Small intestine (tissue), 7 donors: ENCODE measurements around the gene AKT1S1. TPM values are rescaled to one million over a fixed set of nuclear protein-coding genes. Genes with fewer than 3 reads are reported as not detected.

ENCODE experiments used
- DNase-seq, 2 donors: peaks; one replicate each; pipeline versions ENCODE4 v3.0.0 to v3.0.0-alpha.2; 2013
- FAIRE-seq: peaks from 2 replicates; lab custom pipeline; 2012; peaks lifted over from hg19 to GRCh38; lab: Jason Lieb, UNC
- H3K27ac ChIP-seq, 3 donors: one replicate each; pipeline ENCODE4 v1.5.1; 2013; ENCODE audit warnings: low read length in 2 of 3, mild to moderate bottlenecking in 2 of 3, control low read depth in 1 of 3, inconsistent platforms in 1 of 3, low read depth in 1 of 3, moderate library complexity in 1 of 3
- H3K27me3 ChIP-seq, 3 donors: one replicate each; pipeline ENCODE4 v1.6.1; 2013; ENCODE audit warnings: low read length in 3 of 3, inconsistent platforms in 1 of 3; ENCODE audit not compliant: control insufficient read depth in 3 of 3, insufficient read depth in 3 of 3
- H3K36me3 ChIP-seq, 3 donors: one replicate each; pipeline ENCODE4 v1.6.1; 2013; ENCODE audit warnings: low read length in 3 of 3, inconsistent platforms in 1 of 3, low read depth in 1 of 3, mild to moderate bottlenecking in 1 of 3, moderate library complexity in 1 of 3; ENCODE audit not compliant: control insufficient read depth in 3 of 3, insufficient read depth in 2 of 3
- H3K4me1 ChIP-seq, 3 donors: one replicate each; pipeline ENCODE4 v1.6.1; 2013; ENCODE audit warnings: low read length in 2 of 3, inconsistent platforms in 1 of 3, low read depth in 1 of 3, mild to moderate bottlenecking in 1 of 3, moderate library complexity in 1 of 3; ENCODE audit not compliant: control insufficient read depth in 3 of 3, insufficient read depth in 2 of 3
- H3K4me3 ChIP-seq, 3 donors: one replicate each; pipeline ENCODE4 v1.5.1; 2013; ENCODE audit warnings: low read length in 3 of 3, control low read depth in 1 of 3, inconsistent platforms in 1 of 3, low read depth in 1 of 3, mild to moderate bottlenecking in 1 of 3, moderate library complexity in 1 of 3
- H3K9me3 ChIP-seq, 2 donors: one replicate each; pipeline ENCODE4 v1.6.1; 2013; ENCODE audit warnings: low read depth in 1 of 2, low read length in 1 of 2; ENCODE audit not compliant: control insufficient read depth in 2 of 2, insufficient read depth in 1 of 2
- WGBS, 3 donors: extraction: QIAGEN DNeasy Blood & Tissue Kit; methylation state at CpG; one replicate each; pipeline ENCODE4 v1.1.7; 2013; 5-methylcytosine and 5-hydroxymethylcytosine counted together
- polyA plus RNA-seq, 4 donors: library from polyadenylated mRNA; stranded (reverse) in 3 of 4; unstranded in 1 of 4; fragments of 200-250 nt in 3 of 4; fragments of 120-200 nt in 1 of 4; gene quantifications; one replicate each; pipeline versions ENCODE4 v1.2.1 to v1.2.3, GENCODE V29; 2013
- donor health status: healthy with polysubstance abuse.
- donor health status: control.
- donor health status: control.
- donor health status: Bipolar disorder and iron deficiency.
- donor health status: healthy.

The AKT1S1 gene
- polyA plus RNA-seq, 4 donors, result 30.6 to 54.9 (median 37.5) TPM

GRCh38 chr19:49895566-49896297 is 18.6 kb upstream of the AKT1S1 start:
- Histone ChIP-seq H3K4me1 (peaks cover 0 to 4% (median 0%) of the 10 kb centered on the region in 3 donors), H3K27ac (no peak overlapping the region), H3K36me3 (no peaks in the 10 kb centered on the region), H3K27me3 (peaks cover 0 to 16% (median 0%) of the 10 kb centered on the region in 3 donors), H3K4me3 (no peak overlapping the region), H3K9me3 (no peaks in the 10 kb centered on the region)
- 61 to 68% (median 65%) methylated on average over 16 to 17 of the region's 17 CpGs for WGBS, 3 donors
- DNase-seq (no peak), FAIRE-seq (no peak)

GRCh38 chr19:49894879-49895565 is 17.9 kb upstream of the AKT1S1 start:
- Histone ChIP-seq H3K36me3 (no peaks in the 10 kb centered on the region), H3K9me3 (no peaks in the 10 kb centered on the region), H3K27me3 (peaks cover 0 to 18% (median 0%) of the 10 kb centered on the region in 3 donors), H3K4me3 (no peak overlapping the region), H3K4me1 (peaks cover 0 to 7% (median 0%) of the 10 kb centered on the region in 3 donors), H3K27ac (peak overlapping the region in 1 of 3 donors; percentile 14)
- no peak for FAIRE-seq
- 64 to 76% (median 73%) methylated on average over 13 to 17 of the region's 17 CpGs for WGBS, 3 donors
- DNase-seq, result no peak

- H3K27me3 ChIP-seq, result peaks cover 0 to 18% (median 0%) of the 10 kb centered on the region in 3 donors
- no peak overlapping the region for H3K4me3 ChIP-seq
- FAIRE-seq, result no peak
Measured at GRCh38 chr19:49894011-49894664, 17.0 kb upstream of the AKT1S1 start.

GRCh38 chr19:49892716-49893115 is 15.6 kb upstream of the AKT1S1 start:
- H3K4me1 ChIP-seq, result peaks cover under 1 to 13% (median 2%) of the 10 kb centered on the region in 3 donors
- no peak overlapping the region for H3K4me3 ChIP-seq
- 86 to 90% (median 89%) methylated on average over 1 of the region's 1 CpG for WGBS, 3 donors
- no peak overlapping the region for H3K27ac ChIP-seq
- FAIRE-seq (no peak), DNase-seq (no peak)
- peaks cover 0 to 6% of the 10 kb centered on the region in 2 donors for H3K9me3 ChIP-seq
- H3K36me3 ChIP-seq, result peaks cover 0 to 10% (median 0%) of the 10 kb centered on the region in 3 donors
- H3K27me3 ChIP-seq, result peaks cover 0 to 18% (median 0%) of the 10 kb centered on the region in 3 donors

More at GRCh38 chr19:49894011-49894664, 17.0 kb upstream of the AKT1S1 start:
- 88 to 91% (median 89%) methylated on average over 18 of the region's 18 CpGs for WGBS, 3 donors
- peaks cover 0 to 10% (median 2%) of the 10 kb centered on the region in 3 donors for H3K4me1 ChIP-seq
- H3K36me3 ChIP-seq, result peaks cover 0 to 4% (median 0%) of the 10 kb centered on the region in 3 donors
- H3K9me3 ChIP-seq, result peaks cover 0 to 6% of the 10 kb centered on the region in 2 donors
- DNase-seq, result no peak
- H3K27ac ChIP-seq, result no peak overlapping the region

- DNase-seq (no peak), FAIRE-seq (no peak)
- 78 to 90% (median 88%) methylated on average over 17 of the region's 17 CpGs for WGBS, 3 donors
- Histone ChIP-seq H3K9me3 (peaks cover 0 to 6% of the 10 kb centered on the region in 2 donors), H3K4me3 (no peak overlapping the region), H3K36me3 (peaks cover 0 to 19% (median 0%) of the 10 kb centered on the region in 3 donors), H3K4me1 (peaks cover 2 to 12% (median 5%) of the 10 kb centered on the region in 3 donors), H3K27ac (no peak overlapping the region), H3K27me3 (peaks cover 0 to 18% (median 0%) of the 10 kb centered on the region in 3 donors)
Measured at GRCh38 chr19:49891393-49891792, 14.2 kb upstream of the AKT1S1 start.

- Histone ChIP-seq H3K4me1 (peaks cover 2 to 12% (median 5%) of the 10 kb centered on the region in 3 donors), H3K36me3 (peaks cover 0 to 22% (median 0%) of the 10 kb centered on the region in 3 donors), H3K27ac (no peak overlapping the region), H3K27me3 (peaks cover 0 to 18% (median 0%) of the 10 kb centered on the region in 3 donors), H3K9me3 (peaks cover 0 to 6% of the 10 kb centered on the region in 2 donors), H3K4me3 (peak overlapping the region in 1 of 3 donors; percentile 13)
- FAIRE-seq (no peak), DNase-seq (peak in 1 of 2 donors; percentile 67)
- 11 to 14% (median 13%) methylated on average over 48 to 69 of the region's 69 CpGs for WGBS, 3 donors
Measured at GRCh38 chr19:49890349-49891311, 13.5 kb upstream of the AKT1S1 start.

- DNase-seq (peak; percentile 64 to 90), FAIRE-seq (no peak)
- peaks cover 2 to 28% (median 2%) of the 10 kb centered on the region in 3 donors for H3K36me3 ChIP-seq
- peaks cover 0 to 6% of the 10 kb centered on the region in 2 donors for H3K9me3 ChIP-seq
- peak overlapping the region in 1 of 3 donors; percentile 13 for H3K4me3 ChIP-seq
- H3K27me3 ChIP-seq, result peaks cover 0 to 18% (median 0%) of the 10 kb centered on the region in 3 donors
- peaks cover 2 to 12% (median 5%) of the 10 kb centered on the region in 3 donors for H3K4me1 ChIP-seq
- no peak overlapping the region for H3K27ac ChIP-seq
- 24 to 38% (median 32%) methylated on average over 63 to 71 of the region's 71 CpGs for WGBS, 3 donors
Measured at GRCh38 chr19:49889687-49890348, 12.7 kb upstream of the AKT1S1 start.
